ENCODE results near the gene KIFBP. TPM values are rescaled to one million over a fixed set of nuclear protein-coding genes. Genes with fewer than 3 reads are reported as not detected.
A peak's percentile ranks its signal among the peaks of the same experiment; 100 is the strongest.

The KIFBP gene
- polyA plus RNA-seq, 1 of the 3 experiments (the other 2 are of a cell fraction): 16.9 TPM

- no peak for DNase-seq
- H4K20me1 ChIP-seq (ENCODE audit: insufficient read depth): peaks cover 29% of the 10 kb centered on the region
- WGBS (ENCODE audit: low lambda C conversion rate): 79% methylated on average over 12 of the region's 12 CpGs
- TF ChIP-seq RXRA (IDR thresholded peaks at IDR 0.05; ENCODE audit: borderline replicate concordance, low read depth) (no peak), MEF2A (IDR thresholded peaks at IDR 0.05; ENCODE audit: borderline replicate concordance, low read depth) (no peak), TEAD4 (IDR thresholded peaks at IDR 0.05; ENCODE audit: borderline replicate concordance, insufficient read depth) (no peak), TAF1 (IDR thresholded peaks at IDR 0.05; ENCODE audit: borderline replicate concordance, low read depth, low read length) (no peak), JUND (IDR thresholded peaks at IDR 0.05) (no peak)
- H3K9ac ChIP-seq: no peak overlapping the region
- no peaks in the 10 kb centered on the region for H3K9me2 ChIP-seq
- peaks cover 44% of the 10 kb centered on the region for H3K79me2 ChIP-seq (ENCODE audit: insufficient read depth)
- ChIA-PET CTCF (interaction anchor here (0.9 to 1.6 kb wide), 7 partner anchors 7 to 146 kb away, joined by 3 to 9 read pairs (median 5); no protein-coding TSS in a partner anchor), POLR2A (interaction anchor here (1.0 to 2.0 kb wide), 5 partner anchors 19 to 233 kb away, joined by 3 to 9 read pairs (median 4); partner anchors contain the start of genes CCAR1 and DDX50)
- no peaks in the 10 kb centered on the region for H3K27me3 ChIP-seq (ENCODE audit: insufficient read depth)
- peaks cover 0 to 6% of the 10 kb centered on the region in 2 experiments; a peak in 2 of 4 replicates for H3K4me1 ChIP-seq (ENCODE audit: control insufficient read depth in 1 of 2, insufficient read depth in 2 of 2, low read depth in 1 of 2, low read length in 1 of 2)
- peak overlapping the region in 1 of 2 experiments; percentile 79; a peak in 2 of 4 replicates for H3K4me3 ChIP-seq (ENCODE audit: low read depth in 2 of 2, low read length in 1 of 2)
- H3K27ac ChIP-seq (ENCODE audit: low read depth in 2 of 2, low read length in 1 of 2): no peak overlapping the region; a peak in 1 of 4 replicates
- H3K9me3 ChIP-seq: no peaks in the 10 kb centered on the region
- no peak overlapping the region for H2AFZ ChIP-seq (ENCODE audit: low read depth)
- H3F3A ChIP-seq (replicated peaks; ENCODE audit: insufficient read depth): peaks cover 27% of the 10 kb centered on the region
- peaks cover 5 to 18% of the 10 kb centered on the region in 2 experiments for H3K36me3 ChIP-seq (replicated peaks in 1 of 2; ENCODE audit: control insufficient read depth in 1 of 2, insufficient read depth in 2 of 2, low read length in 1 of 2)
- H3K4me2 ChIP-seq: no peak overlapping the region
Measured at GRCh38 chr10:68954904-68955303, 33.7 kb upstream of the KIFBP start.

DNA sequence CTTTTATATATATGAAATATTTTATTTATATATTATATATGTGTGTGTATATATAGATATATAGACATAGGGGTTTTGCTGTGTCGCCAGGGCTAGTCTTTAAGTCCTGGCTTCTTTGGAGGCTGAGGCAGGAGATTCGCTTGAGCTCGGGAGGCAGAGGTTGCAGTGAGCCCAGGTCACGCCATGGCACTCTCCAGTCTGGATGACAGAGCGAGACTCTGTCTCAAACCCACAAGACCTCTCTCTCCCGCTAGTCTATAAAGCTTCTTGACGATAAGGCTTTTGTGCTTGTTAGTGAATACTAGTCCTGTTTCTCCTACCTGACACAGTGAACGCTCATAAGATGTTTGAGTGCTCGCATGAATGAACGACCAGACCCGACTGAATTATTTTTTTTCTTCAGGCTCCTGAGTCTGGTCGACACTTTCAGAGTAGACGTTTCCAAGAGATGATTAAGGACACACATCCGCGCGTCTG, 33.2 kb upstream of the KIFBP start:
- POLR2A ChIA-PET: interaction anchor here (0.8 to 2.0 kb wide), 11 partner anchors 11 to 1191 kb away, joined by 3 to 9 read pairs (median 4); partner anchors contain the start of genes CCAR1, DDX50, SUPV3L1 and TYSND1
- no peak for DNase-seq
- Histone ChIP-seq H3F3A (replicated peaks; ENCODE audit: insufficient read depth) (peaks cover 27% of the 10 kb centered on the region), H3K9me3 (no peaks in the 10 kb centered on the region), H3K36me3 (replicated peaks in 1 of 2; ENCODE audit: control insufficient read depth in 1 of 2, insufficient read depth in 2 of 2, low read length in 1 of 2) (peaks cover 8 to 20% of the 10 kb centered on the region in 2 experiments), H3K4me3 (ENCODE audit: low read depth in 2 of 2, low read length in 1 of 2) (peak overlapping the region; percentile 79 to 94), H3K27ac (ENCODE audit: low read depth in 2 of 2, low read length in 1 of 2) (peak overlapping the region; percentile 91 to 94), H2AFZ (ENCODE audit: low read depth) (peak overlapping the region; percentile 95), H3K79me2 (ENCODE audit: insufficient read depth) (peaks cover 49% of the 10 kb centered on the region), H3K4me2 (peak overlapping the region; percentile 95), H3K9ac (peak overlapping the region; percentile 89), H4K20me1 (ENCODE audit: insufficient read depth) (peaks cover 34% of the 10 kb centered on the region), H3K27me3 (ENCODE audit: insufficient read depth) (no peaks in the 10 kb centered on the region), H3K4me1 (ENCODE audit: control insufficient read depth in 1 of 2, insufficient read depth in 2 of 2, low read depth in 1 of 2, low read length in 1 of 2) (peaks cover 0 to 6% of the 10 kb centered on the region in 2 experiments; a peak in 2 of 4 replicates), H3K9me2 (no peaks in the 10 kb centered on the region)
- WGBS (ENCODE audit: low lambda C conversion rate): 2% methylated on average over 15 of the region's 16 CpGs
- CTCF ChIA-PET: interaction anchor here (0.9 to 2.0 kb wide), 10 partner anchors 8 to 146 kb away, joined by 3 to 9 read pairs (median 6); no protein-coding TSS in a partner anchor
- TF ChIP-seq JUND (IDR thresholded peaks at IDR 0.05) (no peak), MAX (IDR thresholded peaks at IDR 0.05; ENCODE audit: low read depth) (no peak), RXRA (IDR thresholded peaks at IDR 0.05; ENCODE audit: borderline replicate concordance, low read depth) (no peak), TCF12 (IDR thresholded peaks at IDR 0.05) (no peak), IRF3 (IDR thresholded peaks at IDR 0.05; ENCODE audit: low read depth, low read length) (no peak), SMC3 (IDR thresholded peaks at IDR 0.05; ENCODE audit: low read depth, low read length) (no peak), RCOR1 (IDR thresholded peaks at IDR 0.05; ENCODE audit: low read length) (no peak), EP300 (IDR thresholded peaks at IDR 0.05; ENCODE audit: borderline replicate concordance in 1 of 2, low read depth in 1 of 2, low read length in 1 of 2) (no peak), REST (IDR thresholded peaks at IDR 0.05; ENCODE audit: low read depth, low read length) (no peak), SIN3A (IDR thresholded peaks at IDR 0.05; ENCODE audit: borderline replicate concordance, low read depth, low read length) (no peak), GABPA (IDR thresholded peaks at IDR 0.05; ENCODE audit: low read depth) (no peak), MEF2A (IDR thresholded peaks at IDR 0.05; ENCODE audit: borderline replicate concordance, low read depth) (no peak), TEAD4 (IDR thresholded peaks at IDR 0.05; ENCODE audit: borderline replicate concordance, insufficient read depth) (no peak), RFX5 (IDR thresholded peaks at IDR 0.05; ENCODE audit: low read length) (no peak), NFIC (IDR thresholded peaks at IDR 0.05; ENCODE audit: borderline replicate concordance) (no peak), POLR2AphosphoS5 (IDR thresholded peaks at IDR 0.05; ENCODE audit: low read depth, low read length) (no peak)
- TF ChIP-seq, protein P1, sequence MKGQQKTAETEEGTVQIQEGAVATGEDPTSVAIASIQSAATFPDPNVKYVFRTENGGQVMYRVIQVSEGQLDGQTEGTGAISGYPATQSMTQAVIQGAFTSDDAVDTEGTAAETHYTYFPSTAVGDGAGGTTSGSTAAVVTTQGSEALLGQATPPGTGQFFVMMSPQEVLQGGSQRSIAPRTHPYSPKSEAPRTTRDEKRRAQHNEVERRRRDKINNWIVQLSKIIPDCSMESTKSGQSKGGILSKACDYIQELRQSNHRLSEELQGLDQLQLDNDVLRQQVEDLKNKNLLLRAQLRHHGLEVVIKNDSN (IDR thresholded peaks at IDR 0.05; ENCODE audit: borderline replicate concordance, low read depth): no peak
- TF ChIP-seq, protein P2, sequence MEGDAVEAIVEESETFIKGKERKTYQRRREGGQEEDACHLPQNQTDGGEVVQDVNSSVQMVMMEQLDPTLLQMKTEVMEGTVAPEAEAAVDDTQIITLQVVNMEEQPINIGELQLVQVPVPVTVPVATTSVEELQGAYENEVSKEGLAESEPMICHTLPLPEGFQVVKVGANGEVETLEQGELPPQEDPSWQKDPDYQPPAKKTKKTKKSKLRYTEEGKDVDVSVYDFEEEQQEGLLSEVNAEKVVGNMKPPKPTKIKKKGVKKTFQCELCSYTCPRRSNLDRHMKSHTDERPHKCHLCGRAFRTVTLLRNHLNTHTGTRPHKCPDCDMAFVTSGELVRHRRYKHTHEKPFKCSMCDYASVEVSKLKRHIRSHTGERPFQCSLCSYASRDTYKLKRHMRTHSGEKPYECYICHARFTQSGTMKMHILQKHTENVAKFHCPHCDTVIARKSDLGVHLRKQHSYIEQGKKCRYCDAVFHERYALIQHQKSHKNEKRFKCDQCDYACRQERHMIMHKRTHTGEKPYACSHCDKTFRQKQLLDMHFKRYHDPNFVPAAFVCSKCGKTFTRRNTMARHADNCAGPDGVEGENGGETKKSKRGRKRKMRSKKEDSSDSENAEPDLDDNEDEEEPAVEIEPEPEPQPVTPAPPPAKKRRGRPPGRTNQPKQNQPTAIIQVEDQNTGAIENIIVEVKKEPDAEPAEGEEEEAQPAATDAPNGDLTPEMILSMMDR (IDR thresholded peaks at IDR 0.05): no peak
